AG04450 (cell line): ENCODE results near the gene FRAS1. TPM values are rescaled to one million over a fixed set of nuclear protein-coding genes. Genes with fewer than 3 reads are reported as not detected.
"Not testable (repeated sequence)": the region's sequence is repeated elsewhere in the genome, so short reads cannot be mapped to it uniquely, and the experiment has no call there.

ENCODE experiments used
- CTCF ChIA-PET: fragments of 300-600, 350-600 bp; formaldehyde crosslinking; extraction: SDS; loops from one replicate; lab custom pipeline; 2022; ENCODE audit warnings: antibody characterized with exemption, inconsistent platforms; lab: Charles Lee
- POLR2A ChIA-PET: fragments of 350-600 bp; formaldehyde crosslinking; extraction: SDS; loops from one replicate; lab custom pipeline; 2021; ENCODE audit warnings: antibody characterized with exemption, inconsistent platforms; lab: Yijun Ruan, JAX
- DNase-seq: peaks from one replicate; pipeline ENCODE4 v3.0.0-alpha.2; 2011; ENCODE audit warnings: low read depth, low spot score
- H3K27ac ChIP-seq: one replicate; pipeline ENCODE4 v1.5.1; 2012; ENCODE audit warnings: low read depth, low read length, control low read depth
- H3K27me3 ChIP-seq: one replicate; pipeline ENCODE4 v1.6.0; 2012; ENCODE audit warnings: low read length; ENCODE audit not compliant: control insufficient read depth, insufficient read depth
- H3K4me3 ChIP-seq: 2 replicates; pipeline ENCODE4 v1.5.1; 2011; ENCODE audit warnings: mild to moderate bottlenecking, low read depth, low read length, control low read depth
- H3K9me3 ChIP-seq: 2 replicates; pipeline ENCODE4 v1.5.1; 2012; ENCODE audit warnings: low read length; ENCODE audit not compliant: control insufficient read depth, insufficient read depth
- CTCF ChIP-seq: IDR thresholded peaks from 2 replicates; pipeline ENCODE4 v1.5.1; 2011; ENCODE audit warnings: low read depth, low read length, control low read depth, inconsistent platforms
- polyA plus RNA-seq: library from polyadenylated mRNA; depleted of rRNA; stranded (reverse); fragments of >200 nt; gene quantifications from 2 replicates; pipeline ENCODE4 v1.2.3, GENCODE V29; 2011

The FRAS1 gene
- polyA plus RNA-seq, 1 experiment, result 0.21 TPM

- no peak for TF ChIP-seq CTCF
- no peak overlapping the region for H3K27ac ChIP-seq
- ChIA-PET POLR2A (no interaction called here), CTCF (no interaction called here)
- no peak overlapping the region for H3K4me3 ChIP-seq
- H3K27me3 ChIP-seq, result no peaks in the 10 kb centered on the region
- H3K9me3 ChIP-seq, result no peaks in the 10 kb centered on the region
- DNase-seq, result no peak
Measured at GRCh38 chr4:78496021-78496643, 439.0 kb downstream of the FRAS1 start.

- CTCF ChIA-PET, H3K9me3 ChIP-seq, H3K4me3 ChIP-seq, DNase-seq, POLR2A ChIA-PET, H3K27me3 ChIP-seq, H3K27ac ChIP-seq: not testable (repeated sequence)
Measured at GRCh38 chr4:78506260-78506659, 449.1 kb downstream of the FRAS1 start.

GRCh38 chr4:78509043-78509442, 451.9 kb downstream of the FRAS1 start:
- peaks cover 8% of the 10 kb centered on the region for H3K27me3 ChIP-seq
- no peak for DNase-seq
- CTCF ChIA-PET, result interaction anchor here (1.2 kb wide), 1 partner anchor 8 kb away, joined by 4 read pairs; no protein-coding TSS in a partner anchor
- no peak for TF ChIP-seq CTCF
- H3K27ac ChIP-seq, result no peak overlapping the region
- H3K4me3 ChIP-seq, result no peak overlapping the region
- POLR2A ChIA-PET, result no interaction called here
- H3K9me3 ChIP-seq, result no peaks in the 10 kb centered on the region

- ChIA-PET POLR2A (no interaction called here), CTCF (interaction anchor here (0.6 to 1.4 kb wide), 2 partner anchors 517 to 923 kb away, joined by 3 to 4 read pairs; no protein-coding TSS in a partner anchor)
- no peak for DNase-seq
- Histone ChIP-seq H3K4me3 (no peak overlapping the region), H3K27me3 (peaks cover 8% of the 10 kb centered on the region), H3K27ac (no peak overlapping the region), H3K9me3 (no peaks in the 10 kb centered on the region)
- no peak for TF ChIP-seq CTCF
Measured at GRCh38 chr4:78510108-78510507, 453.0 kb downstream of the FRAS1 start.

GRCh38 chr4:78510681-78511080, 453.6 kb downstream of the FRAS1 start:
- no peak for TF ChIP-seq CTCF
- no peak for DNase-seq
- Histone ChIP-seq H3K4me3 (no peak overlapping the region), H3K9me3 (no peaks in the 10 kb centered on the region), H3K27ac (no peak overlapping the region), H3K27me3 (peaks cover 9% of the 10 kb centered on the region)
- ChIA-PET POLR2A (no interaction called here), CTCF (interaction anchor here (1.4 kb wide), 1 partner anchor 517 kb away, joined by 4 read pairs; no protein-coding TSS in a partner anchor)
